ENCODE results near the gene GCDH. TPM values are rescaled to one million over a fixed set of nuclear protein-coding genes. Genes with fewer than 3 reads are reported as not detected.

Gene GCDH
- total RNA-seq, 1 donor from 2014 or later = 46.8 TPM

DNA sequence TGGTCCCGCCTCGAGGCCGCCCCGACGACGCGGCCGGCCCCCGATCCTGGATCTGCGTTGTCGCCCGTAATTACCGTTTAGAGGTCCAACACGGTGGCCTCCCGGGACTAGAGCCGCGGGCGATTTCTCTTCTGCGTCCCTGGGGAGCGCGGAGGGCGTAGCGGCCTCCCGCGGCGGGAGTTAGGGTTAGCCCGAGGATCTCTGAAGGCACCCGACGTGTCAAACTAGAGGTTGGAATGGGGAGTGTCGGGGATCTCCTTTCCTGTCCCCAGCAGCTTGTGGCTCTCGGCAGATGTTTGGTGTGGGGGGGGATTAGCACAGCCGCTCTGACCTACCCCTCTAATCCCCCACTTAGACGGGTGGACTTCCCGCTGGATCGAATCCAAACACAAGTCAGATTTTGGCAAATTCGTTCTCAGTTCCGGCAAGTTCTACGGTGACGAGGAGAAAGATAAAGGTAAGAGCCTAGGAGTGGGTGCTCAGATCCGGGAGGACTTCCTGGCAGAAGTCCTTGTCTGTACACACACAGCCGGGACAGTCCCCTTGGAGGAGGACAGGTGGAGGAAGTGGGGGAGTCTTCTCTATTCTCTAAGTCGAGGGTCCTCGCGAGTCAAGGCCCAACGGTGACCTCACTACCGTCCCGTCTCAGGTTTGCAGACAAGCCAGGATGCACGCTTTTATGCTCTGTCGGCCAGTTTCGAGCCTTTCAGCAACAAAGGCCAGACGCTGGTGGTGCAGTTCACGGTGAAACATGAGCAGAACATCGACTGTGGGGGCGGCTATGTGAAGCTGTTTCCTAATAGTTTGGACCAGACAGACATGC is 48.0 kb downstream of the GCDH start:
- DNase-seq (ENCODE audit: extremely low spot score, unreplicated experiment) = no peak
- H3K36me3 Mint-ChIP-seq = peaks cover 37% of the 10 kb centered on the region

DNA sequence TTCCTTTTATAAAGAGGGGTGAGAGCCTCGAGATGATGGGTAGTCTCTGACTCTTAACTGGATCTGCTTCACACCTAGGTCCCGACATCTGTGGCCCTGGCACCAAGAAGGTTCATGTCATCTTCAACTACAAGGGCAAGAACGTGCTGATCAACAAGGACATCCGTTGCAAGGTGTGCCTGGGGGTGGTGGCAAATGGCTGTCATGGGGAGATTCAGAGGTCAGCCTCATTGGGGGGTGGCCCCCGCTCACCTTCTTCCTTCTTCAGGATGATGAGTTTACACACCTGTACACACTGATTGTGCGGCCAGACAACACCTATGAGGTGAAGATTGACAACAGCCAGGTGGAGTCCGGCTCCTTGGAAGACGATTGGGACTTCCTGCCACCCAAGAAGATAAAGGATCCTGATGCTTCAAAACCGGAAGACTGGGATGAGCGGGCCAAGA is 49.0 kb downstream of the GCDH start:
- H3K4me3 Mint-ChIP-seq = peak overlapping the region; percentile 99
- H3K4me1 Mint-ChIP-seq (ENCODE audit: unreplicated experiment) = peaks cover 34% of the 10 kb centered on the region
- H3K36me3 Mint-ChIP-seq = peaks cover 42% of the 10 kb centered on the region
- H3K27ac Mint-ChIP-seq = peak overlapping the region; percentile 98
- H3K9me3 Mint-ChIP-seq = no peaks in the 10 kb centered on the region
- no peak for DNase-seq (ENCODE audit: extremely low spot score, unreplicated experiment)
- peaks cover 3% of the 10 kb centered on the region for H3K27me3 Mint-ChIP-seq
- TF ChIP-seq, protein P1, sequence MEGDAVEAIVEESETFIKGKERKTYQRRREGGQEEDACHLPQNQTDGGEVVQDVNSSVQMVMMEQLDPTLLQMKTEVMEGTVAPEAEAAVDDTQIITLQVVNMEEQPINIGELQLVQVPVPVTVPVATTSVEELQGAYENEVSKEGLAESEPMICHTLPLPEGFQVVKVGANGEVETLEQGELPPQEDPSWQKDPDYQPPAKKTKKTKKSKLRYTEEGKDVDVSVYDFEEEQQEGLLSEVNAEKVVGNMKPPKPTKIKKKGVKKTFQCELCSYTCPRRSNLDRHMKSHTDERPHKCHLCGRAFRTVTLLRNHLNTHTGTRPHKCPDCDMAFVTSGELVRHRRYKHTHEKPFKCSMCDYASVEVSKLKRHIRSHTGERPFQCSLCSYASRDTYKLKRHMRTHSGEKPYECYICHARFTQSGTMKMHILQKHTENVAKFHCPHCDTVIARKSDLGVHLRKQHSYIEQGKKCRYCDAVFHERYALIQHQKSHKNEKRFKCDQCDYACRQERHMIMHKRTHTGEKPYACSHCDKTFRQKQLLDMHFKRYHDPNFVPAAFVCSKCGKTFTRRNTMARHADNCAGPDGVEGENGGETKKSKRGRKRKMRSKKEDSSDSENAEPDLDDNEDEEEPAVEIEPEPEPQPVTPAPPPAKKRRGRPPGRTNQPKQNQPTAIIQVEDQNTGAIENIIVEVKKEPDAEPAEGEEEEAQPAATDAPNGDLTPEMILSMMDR (conservative IDR thresholded peaks at IDR 0.05) = no peak

More for the DNA sequence above, 48.0 kb downstream of the GCDH start:
- Mint-ChIP-seq H3K9me3 (no peaks in the 10 kb centered on the region), H3K27me3 (peaks cover 3% of the 10 kb centered on the region), H3K4me3 (peak overlapping the region; percentile 99), H3K4me1 (ENCODE audit: unreplicated experiment) (peaks cover 30% of the 10 kb centered on the region), H3K27ac (peak overlapping the region; percentile 98)
- TF ChIP-seq, protein P1 (conservative IDR thresholded peaks at IDR 0.05) = peak; percentile 55

DNA sequence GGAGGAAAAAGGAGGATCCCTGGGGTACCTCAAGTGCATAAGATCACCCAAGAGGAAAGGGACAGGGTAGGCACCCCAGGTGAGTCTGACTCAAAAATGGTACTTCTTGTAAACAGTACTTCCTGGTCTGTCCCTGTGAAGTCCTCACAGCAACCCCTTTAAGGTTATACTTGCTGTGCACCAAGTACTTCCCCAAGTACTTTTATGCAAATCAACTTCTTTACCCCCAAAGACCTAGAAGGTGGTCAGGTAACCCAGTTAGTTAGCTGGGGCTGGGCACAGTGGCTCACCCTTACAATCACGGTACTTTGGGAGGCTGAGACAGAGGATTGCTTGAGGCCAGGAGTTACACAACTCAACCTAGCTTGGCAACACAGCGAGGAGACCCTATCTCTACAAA is 49.9 kb downstream of the GCDH start:
- Mint-ChIP-seq H3K36me3 (peaks cover 45% of the 10 kb centered on the region), H3K27ac (peak overlapping the region; percentile 98), H3K4me1 (ENCODE audit: unreplicated experiment) (peaks cover 34% of the 10 kb centered on the region), H3K9me3 (no peaks in the 10 kb centered on the region), H3K27me3 (peaks cover 3% of the 10 kb centered on the region), H3K4me3 (peak overlapping the region; percentile 99)
- TF ChIP-seq, protein P1 (conservative IDR thresholded peaks at IDR 0.05) = no peak
- no peak for DNase-seq (ENCODE audit: extremely low spot score, unreplicated experiment)

DNA sequence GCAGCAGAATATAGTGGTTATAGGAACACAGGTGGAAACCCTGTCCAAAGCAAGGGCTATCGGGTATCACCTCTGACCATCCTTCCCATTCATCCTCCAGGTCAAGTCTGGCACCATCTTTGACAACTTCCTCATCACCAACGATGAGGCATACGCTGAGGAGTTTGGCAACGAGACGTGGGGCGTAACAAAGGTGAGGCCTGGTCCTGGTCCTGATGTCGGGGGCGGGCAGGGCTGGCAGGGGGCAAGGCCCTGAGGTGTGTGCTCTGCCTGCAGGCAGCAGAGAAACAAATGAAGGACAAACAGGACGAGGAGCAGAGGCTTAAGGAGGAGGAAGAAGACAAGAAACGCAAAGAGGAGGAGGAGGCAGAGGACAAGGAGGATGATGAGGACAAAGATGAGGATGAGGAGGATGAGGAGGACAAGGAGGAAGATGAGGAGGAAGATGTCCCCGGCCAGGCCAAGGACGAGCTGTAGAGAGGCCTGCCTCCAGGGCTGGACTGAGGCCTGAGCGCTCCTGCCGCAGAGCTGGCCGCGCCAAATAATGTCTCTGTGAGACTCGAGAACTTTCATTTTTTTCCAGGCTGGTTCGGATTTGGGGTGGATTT is 52.6 kb downstream of the GCDH start:
- no peaks in the 10 kb centered on the region for H3K9me3 Mint-ChIP-seq
- no peak for DNase-seq (ENCODE audit: extremely low spot score, unreplicated experiment)
- TF ChIP-seq, protein P1 (conservative IDR thresholded peaks at IDR 0.05) = no peak
- H3K27ac Mint-ChIP-seq = peak overlapping the region; percentile 89
- peak overlapping the region; percentile 62 for H3K4me3 Mint-ChIP-seq
- H3K4me1 Mint-ChIP-seq (ENCODE audit: unreplicated experiment) = peaks cover 36% of the 10 kb centered on the region
- peaks cover 47% of the 10 kb centered on the region for H3K36me3 Mint-ChIP-seq
- no peaks in the 10 kb centered on the region for H3K27me3 Mint-ChIP-seq

DNA sequence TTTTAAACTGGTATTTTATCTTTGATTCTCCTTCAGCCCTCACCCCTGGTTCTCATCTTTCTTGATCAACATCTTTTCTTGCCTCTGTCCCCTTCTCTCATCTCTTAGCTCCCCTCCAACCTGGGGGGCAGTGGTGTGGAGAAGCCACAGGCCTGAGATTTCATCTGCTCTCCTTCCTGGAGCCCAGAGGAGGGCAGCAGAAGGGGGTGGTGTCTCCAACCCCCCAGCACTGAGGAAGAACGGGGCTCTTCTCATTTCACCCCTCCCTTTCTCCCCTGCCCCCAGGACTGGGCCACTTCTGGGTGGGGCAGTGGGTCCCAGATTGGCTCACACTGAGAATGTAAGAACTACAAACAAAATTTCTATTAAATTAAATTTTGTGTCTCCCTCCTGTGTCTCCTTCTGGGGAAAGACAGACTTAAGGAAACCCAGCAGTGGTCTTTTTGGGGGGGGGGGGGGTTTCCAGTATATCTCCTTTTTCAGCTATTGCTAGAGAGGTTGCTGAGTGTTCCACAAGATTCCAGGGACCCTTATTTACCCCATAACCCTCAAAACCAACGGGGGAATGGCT is 53.2 kb downstream of the GCDH start:
- H3K9me3 Mint-ChIP-seq = no peaks in the 10 kb centered on the region
- peaks cover 42% of the 10 kb centered on the region for H3K36me3 Mint-ChIP-seq
- H3K4me3 Mint-ChIP-seq = peak overlapping the region; percentile 93
- TF ChIP-seq, protein P1 (conservative IDR thresholded peaks at IDR 0.05) = no peak
- H3K27me3 Mint-ChIP-seq = no peaks in the 10 kb centered on the region
- DNase-seq (ENCODE audit: extremely low spot score, unreplicated experiment) = no peak
- peaks cover 36% of the 10 kb centered on the region for H3K4me1 Mint-ChIP-seq (ENCODE audit: unreplicated experiment)
- H3K27ac Mint-ChIP-seq = peak overlapping the region; percentile 98
